ENCODE results near the gene ASAP2. TPM values are rescaled to one million over a fixed set of nuclear protein-coding genes. Genes with fewer than 3 reads are reported as not detected.

Gene ASAP2
- total RNA-seq, 1 experiment from 2014 or later = not detected

DNA sequence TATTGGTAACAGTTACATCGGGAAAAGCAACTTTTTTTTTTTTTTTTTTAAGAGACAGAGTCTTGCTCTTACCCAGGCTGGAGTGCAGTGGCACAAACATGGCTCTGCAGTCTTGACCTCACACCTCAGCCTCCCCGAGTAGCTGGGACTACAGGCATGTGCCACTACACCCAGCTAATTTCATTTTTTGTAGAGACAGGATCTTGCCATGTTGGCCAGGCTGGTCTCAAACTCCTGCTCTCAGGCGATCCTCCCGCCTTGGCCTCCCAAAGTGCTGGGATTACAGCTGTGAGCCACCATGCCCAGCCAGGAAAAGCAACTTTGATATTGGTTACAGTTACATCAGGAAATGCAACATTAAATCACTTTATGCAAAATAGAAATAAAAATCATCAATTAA lies 212.1 kb downstream of the ASAP2 start:
- Histone ChIP-seq H3K79me2 (ENCODE audit: low read length) (peaks cover 75% of the 10 kb centered on the region), H3K9ac (ENCODE audit: low read length) (no peak overlapping the region), H3K4me2 (ENCODE audit: low read depth, low read length, poor library complexity, severe bottlenecking) (no peak overlapping the region), H3K36me3 (ENCODE audit: insufficient read depth, low read length) (peaks cover 8% of the 10 kb centered on the region; the same call in 1 of the 2 replicates), H3K4me3 (ENCODE audit: low read length) (no peak overlapping the region), H2AFZ (ENCODE audit: low read length) (no peak overlapping the region), H3K9me3 (ENCODE audit: low read length) (no peaks in the 10 kb centered on the region), H3K27me3 (ENCODE audit: low read length) (no peaks in the 10 kb centered on the region), H4K20me1 (ENCODE audit: insufficient read depth, low read depth, low read length) (no peaks in the 10 kb centered on the region), H3K9me2 (replicated peaks; ENCODE audit: insufficient read depth, low read length) (no peaks in the 10 kb centered on the region), H3K4me1 (ENCODE audit: low read length) (peaks cover 18% of the 10 kb centered on the region), H3K27ac (ENCODE audit: low read length) (no peak overlapping the region)
- DNase-seq = no peak

GRCh38 chr2:9419541-9419940 lies 212.9 kb downstream of the ASAP2 start:
- no peaks in the 10 kb centered on the region for H3K9me3 ChIP-seq (ENCODE audit: low read length)
- H2AFZ ChIP-seq (ENCODE audit: low read length) = no peak overlapping the region
- H3K36me3 ChIP-seq (ENCODE audit: insufficient read depth, low read length) = peaks cover 8% of the 10 kb centered on the region; the same call in 1 of the 2 replicates
- no peak for DNase-seq
- H4K20me1 ChIP-seq (ENCODE audit: insufficient read depth, low read depth, low read length) = no peaks in the 10 kb centered on the region
- peaks cover 79% of the 10 kb centered on the region for H3K79me2 ChIP-seq (ENCODE audit: low read length)
- no peaks in the 10 kb centered on the region for H3K9me2 ChIP-seq (replicated peaks; ENCODE audit: insufficient read depth, low read length)
- peak overlapping the region; percentile 12 for H3K4me2 ChIP-seq (ENCODE audit: low read depth, low read length, poor library complexity, severe bottlenecking)
- H3K9ac ChIP-seq (ENCODE audit: low read length) = no peak overlapping the region
- no peaks in the 10 kb centered on the region for H3K27me3 ChIP-seq (ENCODE audit: low read length)
- no peak overlapping the region for H3K27ac ChIP-seq (ENCODE audit: low read length)
- peaks cover 20% of the 10 kb centered on the region for H3K4me1 ChIP-seq (ENCODE audit: low read length)
- H3K4me3 ChIP-seq (ENCODE audit: low read length) = no peak overlapping the region

GRCh38 chr2:9420495-9420894 lies 213.9 kb downstream of the ASAP2 start:
- H3K27ac ChIP-seq (ENCODE audit: low read length) = no peak overlapping the region
- H3K36me3 ChIP-seq (ENCODE audit: insufficient read depth, low read length) = peaks cover 8% of the 10 kb centered on the region; the same call in 1 of the 2 replicates
- peaks cover 29% of the 10 kb centered on the region for H3K4me1 ChIP-seq (ENCODE audit: low read length)
- no peaks in the 10 kb centered on the region for H3K9me3 ChIP-seq (ENCODE audit: low read length)
- H3K79me2 ChIP-seq (ENCODE audit: low read length) = peaks cover 86% of the 10 kb centered on the region
- H3K4me2 ChIP-seq (ENCODE audit: low read depth, low read length, poor library complexity, severe bottlenecking) = no peak overlapping the region
- no peaks in the 10 kb centered on the region for H3K9me2 ChIP-seq (replicated peaks; ENCODE audit: insufficient read depth, low read length)
- H3K4me3 ChIP-seq (ENCODE audit: low read length) = no peak overlapping the region
- no peak overlapping the region for H2AFZ ChIP-seq (ENCODE audit: low read length)
- no peak overlapping the region for H3K9ac ChIP-seq (ENCODE audit: low read length)
- H4K20me1 ChIP-seq (ENCODE audit: insufficient read depth, low read depth, low read length) = no peaks in the 10 kb centered on the region
- no peak for DNase-seq
- no peaks in the 10 kb centered on the region for H3K27me3 ChIP-seq (ENCODE audit: low read length)

DNA sequence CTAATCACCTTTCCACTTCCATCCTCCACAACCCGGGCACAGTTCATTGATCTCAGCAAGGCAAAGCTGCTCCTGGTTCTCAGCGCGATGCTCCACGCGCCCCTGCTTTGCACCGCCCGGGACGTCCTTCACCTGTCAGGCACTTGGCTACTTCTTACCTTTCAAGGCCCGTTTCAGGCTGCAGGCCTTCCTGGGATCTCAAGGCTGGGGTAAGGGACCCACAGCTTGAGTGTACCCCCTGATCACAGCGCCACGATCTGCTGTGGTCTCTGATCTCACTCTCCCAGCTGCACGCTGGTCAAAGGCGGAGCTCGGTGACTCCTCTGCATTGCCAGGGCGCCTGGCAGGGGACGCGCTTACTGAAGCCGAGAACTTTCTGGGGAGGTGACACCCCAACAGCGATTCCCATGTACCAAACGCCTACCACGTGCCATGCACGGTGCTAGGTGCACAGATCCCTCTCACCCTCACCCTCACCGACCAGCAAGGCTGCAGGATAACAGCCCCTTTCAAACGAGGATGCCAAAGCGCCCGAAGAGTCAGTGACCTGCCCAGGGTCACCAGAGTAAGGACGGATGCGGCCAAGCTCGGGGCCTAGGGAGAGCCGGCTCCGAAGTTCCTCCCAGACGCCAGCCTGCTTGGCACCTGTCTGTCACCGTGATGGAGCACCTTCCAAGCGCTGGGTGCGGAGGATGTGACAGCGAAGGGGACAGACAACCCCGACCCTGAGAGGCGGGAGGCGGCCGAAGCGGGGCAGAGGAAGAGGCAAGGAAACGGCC lies 215.9 kb downstream of the ASAP2 start:
- peak overlapping the region; percentile 74 for H3K4me2 ChIP-seq (ENCODE audit: low read depth, low read length, poor library complexity, severe bottlenecking)
- DNase-seq = peak; percentile 85

DNA sequence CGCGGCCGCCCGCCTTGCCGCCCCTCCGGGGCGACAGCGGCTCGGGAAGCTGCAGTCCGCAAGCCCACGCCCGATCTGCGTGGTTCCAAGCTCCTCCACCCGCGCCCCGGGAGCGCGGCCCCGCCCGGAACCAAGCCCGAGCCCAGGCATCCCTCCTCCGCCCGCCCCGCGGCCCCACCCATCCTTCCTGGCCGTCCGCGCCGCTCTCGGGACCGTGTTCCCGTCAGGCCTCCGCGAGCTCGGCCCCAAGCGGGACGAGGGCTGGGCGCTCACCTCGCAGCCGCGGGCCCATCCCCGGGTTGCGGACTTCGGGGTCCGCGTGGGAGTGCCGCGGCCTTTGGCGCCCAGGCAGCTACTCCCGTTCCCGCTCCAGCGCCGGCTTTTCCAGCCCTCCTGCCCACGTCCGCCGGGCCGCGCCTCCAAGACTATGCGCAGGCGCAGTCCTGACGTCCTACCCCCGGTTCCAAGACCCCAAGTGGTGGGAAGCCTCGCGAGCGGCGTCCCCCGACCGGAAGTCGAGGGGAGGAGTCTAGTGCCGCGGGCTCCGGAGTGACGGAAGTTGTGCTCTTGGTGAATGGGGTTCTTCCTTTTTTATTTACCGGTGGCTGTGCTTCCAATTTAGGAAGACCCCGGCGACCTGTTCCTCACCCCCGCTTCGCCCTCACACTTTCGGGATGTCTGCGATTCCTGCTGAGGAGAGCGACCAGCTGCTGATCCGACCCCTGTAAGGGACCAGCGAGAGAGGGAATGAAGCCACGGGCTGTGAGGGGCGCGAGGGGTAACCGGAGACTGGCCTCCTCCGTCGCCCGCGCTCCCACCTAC lies 216.7 kb downstream of the ASAP2 start, which contains the start of the genes CPSF3 and ITGB1BP1:
CPSF3 (plus strand) TSS at position 555 of the 822 bp plus-strand sequence; CDS start at position 675, 120 bp downstream.
ITGB1BP1 (minus strand) TSS at position 429 of the 822 bp plus-strand sequence. CDS start 4,831 bp downstream, outside the sequence.
- Histone ChIP-seq H3K27me3 (ENCODE audit: low read length) (no peaks in the 10 kb centered on the region), H3K79me2 (ENCODE audit: low read length) (peaks cover 87% of the 10 kb centered on the region), H3K4me1 (ENCODE audit: low read length) (peaks cover 34% of the 10 kb centered on the region), H3K9me2 (replicated peaks; ENCODE audit: insufficient read depth, low read length) (no peaks in the 10 kb centered on the region), H2AFZ (ENCODE audit: low read length) (peak within 1 kb of the TSS; percentile 71), H4K20me1 (ENCODE audit: insufficient read depth, low read depth, low read length) (no peaks in the 10 kb centered on the region), H3K9me3 (ENCODE audit: low read length) (no peaks in the 10 kb centered on the region), H3K9ac (ENCODE audit: low read length) (peak within 1 kb of the TSS; percentile 95), H3K4me2 (ENCODE audit: low read depth, low read length, poor library complexity, severe bottlenecking) (peak within 1 kb of the TSS; percentile 74), H3K36me3 (ENCODE audit: insufficient read depth, low read length) (0 out of 2 replicates have a peak, but pooled peaks cover 3% of the 10 kb centered on the region), H3K27ac (ENCODE audit: low read length) (peak within 1 kb of the TSS; percentile 67), H3K4me3 (ENCODE audit: low read length) (peak within 1 kb of the TSS; percentile 92)
- DNase-seq = peak; percentile 99

More for the DNA sequence above, 215.9 kb downstream of the ASAP2 start:
- peak overlapping the region; percentile 95 for H3K9ac ChIP-seq (ENCODE audit: low read length)
- no peaks in the 10 kb centered on the region for H3K9me2 ChIP-seq (replicated peaks; ENCODE audit: insufficient read depth, low read length)
- no peak overlapping the region for H3K27ac ChIP-seq (ENCODE audit: low read length)
- H3K79me2 ChIP-seq (ENCODE audit: low read length) = peaks cover 94% of the 10 kb centered on the region
- H3K4me1 ChIP-seq (ENCODE audit: low read length) = peaks cover 34% of the 10 kb centered on the region
- peaks cover 8% of the 10 kb centered on the region; the same call in 1 of the 2 replicates for H3K36me3 ChIP-seq (ENCODE audit: insufficient read depth, low read length)
- peak overlapping the region; percentile 59 for H2AFZ ChIP-seq (ENCODE audit: low read length)
- no peaks in the 10 kb centered on the region for H3K27me3 ChIP-seq (ENCODE audit: low read length)
- H3K4me3 ChIP-seq (ENCODE audit: low read length) = peak overlapping the region; percentile 92
- no peaks in the 10 kb centered on the region for H3K9me3 ChIP-seq (ENCODE audit: low read length)
- no peaks in the 10 kb centered on the region for H4K20me1 ChIP-seq (ENCODE audit: insufficient read depth, low read depth, low read length)

GRCh38 chr2:9423922-9424272 lies 217.3 kb downstream of the ASAP2 start:
- H3K27ac ChIP-seq (ENCODE audit: low read length) = peak overlapping the region; percentile 67
- no peaks in the 10 kb centered on the region for H3K9me3 ChIP-seq (ENCODE audit: low read length)
- H3K27me3 ChIP-seq (ENCODE audit: low read length) = no peaks in the 10 kb centered on the region
- H2AFZ ChIP-seq (ENCODE audit: low read length) = peak overlapping the region; percentile 71; the same call in 1 of the 2 replicates
- peak overlapping the region; percentile 92 for H3K4me3 ChIP-seq (ENCODE audit: low read length)
- DNase-seq = peak; percentile 75
- peak overlapping the region; percentile 74 for H3K4me2 ChIP-seq (ENCODE audit: low read depth, low read length, poor library complexity, severe bottlenecking)
- peaks cover under 1% of the 10 kb centered on the region; the same call in 1 of the 2 replicates for H3K36me3 ChIP-seq (ENCODE audit: insufficient read depth, low read length)
- H3K9me2 ChIP-seq (replicated peaks; ENCODE audit: insufficient read depth, low read length) = no peaks in the 10 kb centered on the region
- peak overlapping the region; percentile 95 for H3K9ac ChIP-seq (ENCODE audit: low read length)
- peaks cover 34% of the 10 kb centered on the region for H3K4me1 ChIP-seq (ENCODE audit: low read length)
- H4K20me1 ChIP-seq (ENCODE audit: insufficient read depth, low read depth, low read length) = no peaks in the 10 kb centered on the region
- peaks cover 84% of the 10 kb centered on the region for H3K79me2 ChIP-seq (ENCODE audit: low read length)

- H3K4me3 ChIP-seq (ENCODE audit: low read length) = peak overlapping the region; percentile 92
- H3K4me1 ChIP-seq (ENCODE audit: low read length) = peaks cover 34% of the 10 kb centered on the region
- peak overlapping the region; percentile 74 for H3K4me2 ChIP-seq (ENCODE audit: low read depth, low read length, poor library complexity, severe bottlenecking)
- no peak overlapping the region for H2AFZ ChIP-seq (ENCODE audit: low read length)
- no peaks in the 10 kb centered on the region for H3K27me3 ChIP-seq (ENCODE audit: low read length)
- no peaks in the 10 kb centered on the region for H3K9me3 ChIP-seq (ENCODE audit: low read length)
- no peaks in the 10 kb centered on the region for H4K20me1 ChIP-seq (ENCODE audit: insufficient read depth, low read depth, low read length)
- peaks cover 7% of the 10 kb centered on the region; the same call in 1 of the 2 replicates for H3K36me3 ChIP-seq (ENCODE audit: insufficient read depth, low read length)
- peak overlapping the region; percentile 67 for H3K27ac ChIP-seq (ENCODE audit: low read length)
- DNase-seq = peak; percentile 46
- H3K9ac ChIP-seq (ENCODE audit: low read length) = peak overlapping the region; percentile 95
- H3K79me2 ChIP-seq (ENCODE audit: low read length) = peaks cover 77% of the 10 kb centered on the region
- H3K9me2 ChIP-seq (replicated peaks; ENCODE audit: insufficient read depth, low read length) = no peaks in the 10 kb centered on the region
Measured at GRCh38 chr2:9424447-9425164, 218.0 kb downstream of the ASAP2 start.

All from Karpas-422 (cell line).